ENCODE measurements around the gene ZMYM3.

The ZMYM3 gene

DNA sequence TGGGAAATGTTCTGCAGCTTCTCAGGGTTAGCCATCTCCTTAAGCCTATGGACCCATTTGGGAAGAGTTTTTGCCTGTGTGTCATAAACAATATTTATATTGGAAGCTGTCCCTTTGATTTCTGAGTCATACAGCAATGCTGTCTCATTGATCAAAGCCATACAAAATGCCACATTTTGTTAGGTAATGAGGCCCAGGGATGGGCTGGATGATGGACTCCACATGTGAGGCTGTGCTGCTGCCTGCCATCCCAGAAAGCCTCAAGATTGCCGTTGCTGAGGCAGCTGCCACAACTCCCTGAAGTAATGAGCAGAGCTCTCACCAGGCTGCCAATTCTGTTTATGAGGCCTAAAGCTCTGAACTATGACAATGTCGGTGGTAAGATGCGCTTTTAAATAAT, 43.1 kb downstream of the ZMYM3 start:
- no peak for DNase-seq

DNA sequence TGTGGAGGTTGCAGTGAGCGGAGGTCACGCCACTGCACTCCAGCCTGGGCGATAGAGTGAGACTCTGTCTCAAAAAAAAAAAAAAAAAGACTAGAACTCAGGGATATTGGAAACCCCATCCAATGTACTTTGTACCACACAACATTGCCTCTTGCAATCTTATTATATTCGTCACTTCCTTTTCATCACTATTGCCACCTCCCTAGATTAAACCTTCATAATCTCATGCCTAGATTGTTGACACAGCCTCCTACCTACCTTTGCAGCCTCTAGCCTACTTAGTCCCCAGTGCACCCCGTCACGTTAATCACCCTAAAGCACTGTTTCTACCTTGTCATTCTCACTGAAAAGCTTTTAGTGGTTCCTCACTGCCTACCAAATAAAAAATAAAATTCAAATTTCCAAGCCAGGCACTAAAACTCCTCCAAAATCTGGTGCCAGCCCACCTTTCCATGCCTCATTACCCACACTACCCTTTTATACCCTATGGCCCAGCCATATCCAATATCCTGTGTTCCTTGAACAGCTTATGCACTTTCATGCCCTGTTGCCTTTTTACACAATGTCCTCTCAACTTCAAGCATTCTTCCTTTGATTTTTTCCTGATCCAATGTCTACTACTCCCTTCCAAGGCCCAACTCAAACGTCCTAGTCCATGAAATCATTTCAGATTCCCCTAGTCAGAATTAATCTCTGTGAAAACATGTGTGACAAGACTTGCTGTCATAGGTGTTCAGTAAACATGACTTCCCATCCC, 54.5 kb downstream of the ZMYM3 start:
- DNase-seq: no peak

DNA sequence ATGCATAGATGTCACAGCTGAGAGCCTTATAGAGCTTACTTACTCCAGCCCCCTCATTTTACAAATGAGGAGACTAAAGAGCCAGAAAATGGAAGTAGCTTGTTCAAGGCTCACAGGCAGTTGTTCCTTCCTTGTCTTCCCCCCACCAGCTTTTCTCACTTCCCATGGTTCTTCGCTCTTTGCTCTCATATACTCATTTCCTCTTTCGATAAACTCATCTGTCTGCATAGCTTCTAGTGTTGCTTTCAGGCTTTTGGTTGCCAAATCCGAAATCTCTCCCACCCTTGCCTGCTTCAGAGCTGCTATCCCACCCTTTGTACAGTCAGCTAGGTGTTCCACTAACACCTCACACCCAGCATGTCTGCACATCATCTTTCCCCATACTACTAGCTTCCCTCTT, 55.9 kb downstream of the ZMYM3 start:
- peak; percentile 85 for DNase-seq

DNA sequence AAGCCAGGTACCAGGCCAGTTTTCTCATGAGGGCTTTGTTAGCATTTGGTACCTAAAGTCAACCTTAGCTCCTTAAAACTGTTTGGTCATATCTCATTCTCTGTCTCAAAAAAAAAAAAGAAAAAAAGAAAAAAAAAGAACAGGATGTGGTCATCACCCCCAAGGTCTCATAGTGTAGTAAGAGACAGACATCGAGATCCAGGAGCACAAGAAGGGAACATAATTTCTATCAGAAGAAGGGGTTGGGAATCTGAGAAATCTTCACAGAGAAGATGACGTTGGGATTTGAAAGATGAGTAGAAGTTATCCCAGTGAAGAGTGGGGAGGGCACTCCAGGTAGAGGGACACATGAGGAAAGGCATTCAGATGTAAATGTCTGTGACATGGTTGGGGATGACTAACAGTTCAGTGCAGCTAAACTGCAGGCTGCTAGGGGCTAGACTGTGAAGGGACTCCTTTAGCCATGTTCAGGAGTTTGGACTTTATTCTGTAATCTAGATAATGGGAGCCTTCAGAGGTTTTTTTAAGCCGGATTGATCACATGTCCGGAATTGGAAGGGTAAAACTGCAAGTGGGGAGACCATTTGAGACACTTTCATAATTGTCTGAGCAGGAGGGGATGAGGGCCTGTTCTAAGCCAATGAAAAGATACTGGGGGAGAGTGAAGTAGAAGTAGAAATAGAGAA, 57.8 kb downstream of the ZMYM3 start:
- peak; percentile 32 for DNase-seq

DNA sequence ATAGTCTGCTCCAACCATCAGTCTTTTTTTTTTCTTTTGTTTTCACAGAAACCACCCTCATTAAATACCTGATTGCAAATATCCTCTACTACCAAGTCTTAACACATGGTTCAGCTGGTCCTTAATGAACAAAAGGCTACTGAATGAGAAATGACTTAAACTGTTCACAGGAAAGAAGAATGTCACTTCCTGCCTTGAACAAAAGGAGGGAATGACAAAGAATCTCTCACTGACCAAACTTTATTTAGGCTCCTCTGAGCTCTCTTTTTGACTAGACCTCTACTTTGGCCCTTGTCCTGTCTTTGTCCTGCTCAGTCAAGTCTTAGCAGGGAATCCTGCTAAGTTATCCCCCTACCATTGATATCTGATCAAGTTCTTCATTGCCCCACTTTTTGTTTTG, 62.7 kb downstream of the ZMYM3 start:
- no peak for DNase-seq

All from MV-4-11 (cell line).